Endometrial microvascular endothelial cells (primary cell): ENCODE results near the gene TRIM26. TPM values are rescaled to one million over a fixed set of nuclear protein-coding genes. Genes with fewer than 3 reads are reported as not detected.

ENCODE experiments used
- in situ Hi-C: cut with HindIII; loops from 2 replicates; pipeline ENCODE4 v1.10.0; 2017; ENCODE audit warnings: low sequenced_read_pairs, low pct_unique_long_range_greater_than_20kb; ENCODE audit errors: inconsistent ontology term
- total RNA-seq: library from RNA; depleted of rRNA; stranded (reverse); fragments of >200 nt; gene quantifications from one replicate; pipeline ENCODE4 v1.2.3, GENCODE V29; 2015; ENCODE audit errors: inconsistent ontology term

TRIM26 gene
- total RNA-seq, 1 donor from 2014 or later: 62.9 TPM

GRCh38 chr6:30213957-30214656 is 901 bp upstream of the TRIM26 start:
- in situ Hi-C loops: no loop called here

DNA sequence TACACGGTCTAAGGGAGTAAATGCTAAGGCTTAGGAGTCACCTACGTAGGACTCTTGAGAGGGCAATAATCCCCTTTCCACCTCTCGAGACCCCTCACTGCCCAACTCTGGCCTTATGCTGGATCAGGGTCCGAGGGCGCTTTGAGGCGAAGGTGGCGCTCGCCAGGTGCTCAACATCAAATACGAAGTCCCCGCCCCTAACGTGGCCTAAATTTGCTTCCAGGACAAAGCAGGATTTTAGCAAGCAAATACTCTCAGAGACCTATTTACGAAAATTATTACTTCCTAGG is 406 bp upstream of the TRIM26 start:
- in situ Hi-C loops: no loop called here

DNA sequence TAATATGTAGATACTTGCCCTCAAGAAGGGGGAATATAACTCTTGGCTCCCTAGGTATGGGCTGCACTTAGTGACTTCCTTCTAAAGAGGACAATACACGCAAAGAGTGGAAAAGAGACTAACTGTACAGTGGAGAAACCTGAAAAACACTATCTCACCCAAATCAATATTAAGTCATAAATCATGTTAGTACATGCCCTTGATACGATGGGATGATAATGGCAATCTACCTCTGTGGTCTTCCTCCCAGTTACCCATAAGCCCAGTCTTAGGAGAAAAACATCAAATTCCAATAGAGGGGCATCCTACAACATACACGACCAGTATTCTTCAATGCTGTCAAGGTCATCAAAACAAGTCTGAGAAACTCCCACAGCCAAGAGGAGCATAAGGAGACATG is 1.3 kb downstream of the TRIM26 start:
- in situ Hi-C loops: no loop called here

GRCh38 chr6:30211306-30211705 is 1.9 kb downstream of the TRIM26 start:
- in situ Hi-C loops: no loop called here

GRCh38 chr6:30207619-30208295 is 5.4 kb downstream of the TRIM26 start:
- in situ Hi-C loops: no loop called here

DNA sequence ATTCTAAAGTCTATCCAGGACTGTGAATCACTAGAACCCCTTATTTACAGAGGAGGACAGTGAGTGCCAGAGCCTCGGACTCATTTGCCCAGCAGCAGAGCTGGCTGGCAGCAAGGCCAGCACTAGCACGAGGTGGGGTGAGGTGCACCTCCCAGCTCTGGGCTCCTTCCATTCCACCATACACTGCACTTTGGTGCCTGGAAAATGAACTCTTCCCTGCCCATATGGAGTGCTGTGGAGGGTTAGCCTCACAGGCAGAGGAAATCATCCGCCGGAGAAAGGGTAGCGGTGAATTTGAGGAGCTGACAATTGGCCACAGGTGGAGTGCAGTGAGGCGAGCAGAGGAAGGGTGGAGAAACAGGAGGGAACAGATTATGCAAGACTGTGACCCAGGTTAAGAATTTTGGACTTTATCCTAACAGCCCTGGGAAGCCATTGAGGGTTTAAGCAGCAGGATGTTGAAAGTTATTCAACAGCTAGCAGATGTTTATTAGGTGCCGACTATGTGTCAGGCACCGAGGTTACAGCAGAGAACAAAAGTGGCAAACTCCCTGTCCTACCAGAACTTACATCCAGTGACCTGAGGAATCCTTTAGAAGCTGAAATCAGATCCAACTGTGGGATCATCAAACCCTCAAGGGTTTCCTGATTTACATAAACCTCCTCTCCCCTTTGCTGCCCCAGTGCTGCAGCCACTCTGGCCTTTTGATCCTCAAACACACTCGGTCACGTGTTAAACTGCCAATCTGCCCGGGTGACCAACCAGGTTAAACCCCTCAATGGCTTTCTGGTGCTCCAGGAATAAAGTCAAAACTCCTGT is 6.2 kb downstream of the TRIM26 start:
- in situ Hi-C loops: no loop called here

GRCh38 chr6:30206152-30206551 is 7.1 kb downstream of the TRIM26 start:
- in situ Hi-C loops: no loop called here

- in situ Hi-C loops: no loop called here
Measured at GRCh38 chr6:30204116-30204515, 9.1 kb downstream of the TRIM26 start.

DNA sequence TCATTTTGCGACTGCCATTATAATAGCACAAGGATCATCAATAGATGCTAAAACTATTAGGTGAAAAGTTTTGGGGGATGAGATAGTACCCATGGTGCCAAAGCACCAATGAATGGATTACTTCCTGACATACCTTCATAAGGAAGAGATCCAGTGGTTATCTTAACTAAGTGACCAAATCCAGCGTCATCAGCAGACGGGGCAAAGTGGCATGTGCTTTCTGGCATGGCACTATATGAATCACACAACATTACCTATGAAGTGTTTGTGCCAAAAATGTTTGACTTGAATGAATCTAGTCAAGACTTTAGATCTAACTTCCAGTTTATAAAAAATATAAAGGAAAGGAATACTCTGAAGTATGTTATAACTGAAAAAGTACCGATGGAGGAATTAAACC is 10.8 kb downstream of the TRIM26 start:
- in situ Hi-C loops: no loop called here

GRCh38 chr6:30200551-30201281 is 12.5 kb downstream of the TRIM26 start:
- in situ Hi-C loops: no loop called here

DNA sequence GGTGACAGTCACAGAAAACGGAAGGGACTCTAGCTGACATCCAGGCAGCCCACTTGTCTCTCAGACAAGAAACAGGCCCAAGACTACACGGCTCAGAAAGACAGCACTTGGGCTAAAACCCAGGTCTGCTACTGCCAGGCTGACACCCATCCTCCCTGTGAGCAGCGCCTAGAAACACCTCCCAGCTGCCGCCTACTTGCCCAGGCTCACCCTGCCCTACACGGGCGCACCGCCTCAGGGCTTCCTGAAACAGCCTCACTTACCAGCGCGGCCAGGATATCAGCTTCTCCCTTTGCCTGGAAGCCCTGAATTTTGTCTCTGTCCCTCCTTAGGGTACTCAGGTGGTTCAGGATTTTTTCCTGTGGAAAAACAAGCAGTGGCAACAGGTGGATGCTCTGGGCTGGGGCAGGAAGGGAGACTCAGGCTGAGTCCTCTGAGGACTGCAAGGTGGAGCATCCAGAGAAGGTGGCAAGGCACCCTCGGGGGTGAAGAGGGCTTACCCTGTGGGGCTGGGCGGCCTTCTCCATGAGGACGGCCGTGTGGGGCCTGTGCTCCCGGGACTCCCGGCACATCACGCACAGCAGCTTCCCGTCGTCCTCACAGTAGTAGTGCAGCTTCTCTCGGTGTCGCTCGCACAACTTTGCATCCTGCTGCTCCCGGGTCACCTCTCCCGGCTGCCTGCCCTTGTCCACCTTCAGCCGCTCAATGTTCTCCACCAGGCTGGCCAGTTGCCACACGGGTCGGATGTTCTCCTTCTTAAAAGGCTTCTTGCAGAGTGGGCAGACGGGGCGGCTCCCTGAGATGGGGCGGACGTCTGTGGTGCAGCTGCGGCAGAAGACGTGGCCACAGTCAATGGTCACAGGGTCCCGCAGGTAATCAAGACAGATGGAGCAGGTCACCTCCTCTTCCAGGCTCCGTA is 14.8 kb downstream of the TRIM26 start:
- in situ Hi-C loops: no loop called here

- in situ Hi-C loops: no loop called here
Measured at GRCh38 chr6:30196376-30196775, 16.8 kb downstream of the TRIM26 start.

- in situ Hi-C loops: no loop called here
Measured at GRCh38 chr6:30195951-30196350, 17.3 kb downstream of the TRIM26 start.

GRCh38 chr6:30194797-30195690 is 18.2 kb downstream of the TRIM26 start:
- in situ Hi-C loops: no loop called here

GRCh38 chr6:30192076-30192475 is 21.1 kb downstream of the TRIM26 start:
- in situ Hi-C loops: no loop called here

DNA sequence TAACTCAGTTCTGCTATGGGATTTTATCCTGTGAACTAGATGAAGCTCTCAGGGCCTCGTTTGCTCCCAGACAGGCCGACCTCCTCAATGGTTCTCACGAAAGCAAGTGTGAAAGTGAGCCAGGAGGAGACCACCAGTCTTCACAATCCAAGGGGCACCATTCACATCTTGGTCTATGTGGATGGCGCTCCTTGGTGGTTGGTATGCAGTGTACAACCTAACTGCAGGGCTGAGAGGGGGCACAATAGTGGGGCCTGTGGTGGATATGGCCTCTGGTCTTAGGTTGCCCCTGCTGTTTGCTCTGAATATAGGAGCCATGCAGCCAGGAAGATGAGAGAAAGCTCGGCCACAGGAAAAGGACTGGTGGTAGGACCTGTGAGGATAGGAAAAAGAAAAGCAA is 24.7 kb downstream of the TRIM26 start:
- in situ Hi-C loops: no loop called here

DNA sequence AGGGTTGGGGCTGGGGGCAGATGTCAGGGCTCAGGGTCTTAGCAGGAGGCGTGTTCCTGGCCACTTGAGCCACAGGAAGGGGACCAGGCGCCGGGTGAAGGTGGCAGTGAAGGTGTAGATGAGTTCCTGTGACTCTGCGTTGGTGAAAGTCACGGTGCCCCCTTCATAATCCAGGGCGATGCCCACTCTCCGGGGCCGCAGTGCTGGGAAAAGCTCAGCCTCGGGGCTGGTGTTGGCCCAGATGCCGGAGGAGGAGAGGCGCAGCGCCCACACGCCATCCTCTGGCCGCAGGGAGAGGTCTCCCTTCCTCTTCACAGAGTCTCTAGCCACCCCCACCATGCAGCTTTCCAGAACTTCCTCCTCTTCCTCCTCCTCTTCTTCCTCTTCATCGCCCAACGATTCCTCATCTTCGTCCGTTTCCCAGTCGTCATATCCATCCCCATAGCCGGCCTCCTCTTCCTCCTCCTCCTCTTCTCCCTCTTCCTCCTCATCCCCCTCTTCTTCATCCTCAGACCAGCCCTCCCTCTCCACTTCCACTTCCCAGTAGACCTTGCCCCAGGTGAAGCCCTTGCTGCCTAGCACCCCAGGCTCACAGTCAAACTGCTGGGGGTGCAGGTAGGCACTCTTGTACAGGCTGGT is 27.2 kb downstream of the TRIM26 start:
- in situ Hi-C loops: no loop called here
